ENCODE results near the gene MAGEF1. TPM values are rescaled to one million over a fixed set of nuclear protein-coding genes. Genes with fewer than 3 reads are reported as not detected.

The MAGEF1 gene
- total and polyA plus RNA-seq, 2 experiments from 2014 or later = 66.5 to 88.7 TPM

- TF ChIP-seq ZNF462 (CRISPR knock-in tag; IDR thresholded peaks at IDR 0.05) = no peak
- TF ChIP-seq ZNF331 (CRISPR knock-in tag; IDR thresholded peaks at IDR 0.05; ENCODE audit: low read depth) = no peak
- no peak for TF ChIP-seq EZH2 (IDR thresholded peaks at IDR 0.05; ENCODE audit: low read depth, unreplicated experiment)
Observed at GRCh38 chr3:184691397-184692231, 20.2 kb downstream of the MAGEF1 start (continued).

- peaks cover 44% of the 10 kb centered on the region for H3K4me1 Mint-ChIP-seq
- Histone ChIP-seq H3K36me3 (ENCODE audit: insufficient read depth) (no peaks in the 10 kb centered on the region), H4K20me1 (replicated peaks; ENCODE audit: insufficient read depth) (no peaks in the 10 kb centered on the region), H3K9me2 (ENCODE audit: insufficient read depth) (no peaks in the 10 kb centered on the region), H3K4me1 (ENCODE audit: insufficient read depth) (peaks cover 14% of the 10 kb centered on the region), H3F3A (replicated peaks; ENCODE audit: low read depth) (no peaks in the 10 kb centered on the region), H3K4me3 (no peak overlapping the region), H2AFZ (no peak overlapping the region), H3K4me2 (no peak overlapping the region), H3K27ac (ENCODE audit: low read depth) (no peak overlapping the region), H3K79me2 (replicated peaks; ENCODE audit: insufficient read depth) (no peaks in the 10 kb centered on the region), H3K27me3 (ENCODE audit: insufficient read depth) (no peaks in the 10 kb centered on the region)
- H3K9me3 Mint-ChIP-seq = no peaks in the 10 kb centered on the region
- no peak overlapping the region; the same call in 1 of the 2 replicates for H3K27ac Mint-ChIP-seq
- ATAC-seq = no peak
- DNase-seq (ENCODE audit: low spot score) = no peak
- H3K27me3 Mint-ChIP-seq (ENCODE audit: insufficient read depth, low read depth, poor library complexity) = peaks cover 20% of the 10 kb centered on the region
- no peak overlapping the region for H3K4me3 Mint-ChIP-seq
- no peaks in the 10 kb centered on the region for H3K36me3 Mint-ChIP-seq (ENCODE audit: low read depth)
- no peak for TF ChIP-seq NANOG (IDR thresholded peaks at IDR 0.05; ENCODE audit: borderline replicate concordance)
- no peak for TF ChIP-seq POLR2AphosphoS5 (IDR thresholded peaks at IDR 0.05; ENCODE audit: low read depth)
- TF ChIP-seq EZH2 (IDR thresholded peaks at IDR 0.05; ENCODE audit: low read depth, unreplicated experiment) = no peak
- TF ChIP-seq EZH2phosphoT487 (IDR thresholded peaks at IDR 0.05; ENCODE audit: unreplicated experiment) = no peak
- no peak for TF ChIP-seq ZNF114 (CRISPR knock-in tag; IDR thresholded peaks at IDR 0.05)
- no peak for TF ChIP-seq ETS1 (IDR thresholded peaks at IDR 0.05)
Observed at GRCh38 chr3:184690192-184690883, 21.5 kb downstream of the MAGEF1 start.
